Stomach smooth muscle (tissue), 2 donors: Measurements from ENCODE around the gene NDUFS6.
"Not testable (repeated sequence)": the region's sequence is repeated elsewhere in the genome, so short reads cannot be mapped to it uniquely, and the experiment has no call there.

ENCODE experiments used
- H3K27ac ChIP-seq: one replicate; pipeline ENCODE4 v1.7.0; 2013; ENCODE audit warnings: mild to moderate bottlenecking, low read length, inconsistent platforms
- H3K27me3 ChIP-seq, 2 donors: one replicate each; pipeline ENCODE4 v1.7.0; 2013; ENCODE audit warnings: low read length in 2 of 2; ENCODE audit not compliant: insufficient read depth in 2 of 2, control insufficient read depth in 1 of 2
- H3K36me3 ChIP-seq, 2 donors: one replicate each; pipeline ENCODE4 v1.7.0; 2013; ENCODE audit warnings: low read length in 2 of 2; ENCODE audit not compliant: control insufficient read depth in 2 of 2, insufficient read depth in 2 of 2
- H3K4me1 ChIP-seq: one replicate; pipeline ENCODE4 v1.7.0; 2013; ENCODE audit warnings: low read length; ENCODE audit not compliant: control insufficient read depth, insufficient read depth
- H3K4me3 ChIP-seq, 2 donors: one replicate each; pipeline ENCODE4 v1.7.0; 2013; ENCODE audit warnings: low read length in 2 of 2
- H3K9ac ChIP-seq, 2 donors: one replicate each; pipeline ENCODE4 v1.7.0; 2013; ENCODE audit warnings: low read length in 2 of 2, mild to moderate bottlenecking in 1 of 2
- H3K9me3 ChIP-seq, 2 donors: one replicate each; pipeline ENCODE4 v1.7.0; 2013; ENCODE audit warnings: low read length in 2 of 2; ENCODE audit not compliant: control insufficient read depth in 2 of 2
- donor health status: healthy.
- donor health status: Pancreatic carcinoma.

NDUFS6 gene

DNA sequence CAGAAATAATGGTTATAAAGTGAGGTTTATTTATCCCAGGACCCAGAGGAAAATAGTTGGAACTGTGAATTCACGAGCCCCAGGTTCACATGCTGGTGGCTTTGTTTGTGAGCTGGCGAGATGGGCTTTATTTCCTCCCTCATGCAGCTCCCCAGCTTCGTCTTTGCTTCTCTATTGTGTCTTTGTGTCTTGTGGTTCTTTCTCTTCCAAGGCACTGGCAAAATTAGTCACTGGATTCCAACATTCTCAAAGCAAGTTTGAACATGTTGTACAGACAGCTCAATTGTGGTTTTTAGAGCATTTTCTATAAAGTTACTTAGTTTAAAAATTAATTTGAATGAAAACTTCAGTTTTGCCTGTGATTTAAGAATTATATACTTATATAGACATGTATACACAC, 7.2 kb downstream of the NDUFS6 start:
- H3K9ac ChIP-seq: no peak overlapping the region
- H3K36me3 ChIP-seq: peaks cover 42 to 58% of the 10 kb centered on the region in 2 donors
- H3K27me3 ChIP-seq: no peaks in the 10 kb centered on the region
- no peak overlapping the region for H3K27ac ChIP-seq
- H3K4me1 ChIP-seq: peaks cover 2% of the 10 kb centered on the region
- H3K4me3 ChIP-seq: no peak overlapping the region
- H3K9me3 ChIP-seq: no peaks in the 10 kb centered on the region

DNA sequence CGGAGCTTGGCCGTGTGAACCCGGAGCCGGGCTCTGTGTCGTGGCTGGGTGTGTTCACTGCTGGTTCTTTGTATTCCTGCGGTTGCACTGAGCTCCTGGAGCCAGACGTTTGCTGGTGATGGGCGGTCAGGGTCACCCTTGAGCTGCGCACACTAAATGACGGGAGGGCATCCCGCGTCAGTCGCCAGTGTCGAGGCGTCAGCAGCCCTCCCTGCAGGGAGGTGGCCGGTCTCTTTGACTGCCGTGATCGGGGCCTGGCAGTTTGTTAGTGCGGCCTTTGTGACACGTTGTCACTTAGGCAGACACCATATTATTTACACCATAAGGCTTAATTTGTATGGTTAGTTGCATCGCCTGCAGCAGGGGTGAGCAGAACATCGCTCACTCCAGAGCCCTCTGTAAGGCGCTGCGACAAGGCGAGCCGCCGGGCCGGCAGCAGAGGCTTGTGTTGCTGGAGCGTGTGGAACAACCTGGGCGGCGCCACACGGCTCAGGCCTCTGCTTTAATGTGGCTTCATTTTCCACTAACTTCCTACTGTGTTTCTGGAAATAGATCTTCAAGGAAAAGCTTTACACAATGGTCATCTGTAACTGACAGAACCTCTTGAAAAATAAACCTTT, 8.3 kb downstream of the NDUFS6 start:
- Histone ChIP-seq H3K27me3 (no peaks in the 10 kb centered on the region), H3K4me1 (no peaks in the 10 kb centered on the region), H3K27ac (no peak overlapping the region), H3K9me3 (no peaks in the 10 kb centered on the region), H3K4me3 (no peak overlapping the region), H3K36me3 (peaks cover 43 to 60% of the 10 kb centered on the region in 2 donors), H3K9ac (no peak overlapping the region)

DNA sequence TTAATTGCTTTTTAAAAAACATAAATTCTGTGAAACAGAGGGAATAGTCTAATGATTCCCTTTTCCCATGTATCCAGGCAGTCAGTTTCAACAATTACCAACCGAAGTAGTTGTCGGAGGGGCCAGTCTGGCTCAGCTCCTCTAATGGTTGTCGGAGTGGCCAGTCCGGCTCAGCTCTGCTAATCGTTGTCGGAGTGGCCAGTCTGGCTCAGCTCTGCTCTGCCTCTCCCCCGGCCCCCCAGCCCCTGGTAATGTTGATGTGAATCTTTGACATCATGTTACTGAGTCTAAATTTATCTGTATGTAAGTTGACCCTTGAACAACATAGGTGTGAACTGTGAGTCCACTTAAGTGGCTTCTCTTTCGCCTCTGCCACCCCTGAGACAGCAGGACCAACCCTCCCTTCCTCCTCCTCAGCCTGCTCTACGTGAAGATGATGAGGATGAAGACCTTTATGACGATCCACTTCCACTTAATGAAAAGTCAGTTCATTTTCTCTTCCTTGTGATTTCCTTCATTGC, 9.4 kb downstream of the NDUFS6 start:
- no peaks in the 10 kb centered on the region for H3K27me3 ChIP-seq
- H3K9me3 ChIP-seq: no peaks in the 10 kb centered on the region
- H3K36me3 ChIP-seq: peaks cover 47 to 64% of the 10 kb centered on the region in 2 donors
- H3K9ac ChIP-seq: no peak overlapping the region
- H3K27ac ChIP-seq: no peak overlapping the region
- H3K4me1 ChIP-seq: no peaks in the 10 kb centered on the region
- H3K4me3 ChIP-seq: no peak overlapping the region

DNA sequence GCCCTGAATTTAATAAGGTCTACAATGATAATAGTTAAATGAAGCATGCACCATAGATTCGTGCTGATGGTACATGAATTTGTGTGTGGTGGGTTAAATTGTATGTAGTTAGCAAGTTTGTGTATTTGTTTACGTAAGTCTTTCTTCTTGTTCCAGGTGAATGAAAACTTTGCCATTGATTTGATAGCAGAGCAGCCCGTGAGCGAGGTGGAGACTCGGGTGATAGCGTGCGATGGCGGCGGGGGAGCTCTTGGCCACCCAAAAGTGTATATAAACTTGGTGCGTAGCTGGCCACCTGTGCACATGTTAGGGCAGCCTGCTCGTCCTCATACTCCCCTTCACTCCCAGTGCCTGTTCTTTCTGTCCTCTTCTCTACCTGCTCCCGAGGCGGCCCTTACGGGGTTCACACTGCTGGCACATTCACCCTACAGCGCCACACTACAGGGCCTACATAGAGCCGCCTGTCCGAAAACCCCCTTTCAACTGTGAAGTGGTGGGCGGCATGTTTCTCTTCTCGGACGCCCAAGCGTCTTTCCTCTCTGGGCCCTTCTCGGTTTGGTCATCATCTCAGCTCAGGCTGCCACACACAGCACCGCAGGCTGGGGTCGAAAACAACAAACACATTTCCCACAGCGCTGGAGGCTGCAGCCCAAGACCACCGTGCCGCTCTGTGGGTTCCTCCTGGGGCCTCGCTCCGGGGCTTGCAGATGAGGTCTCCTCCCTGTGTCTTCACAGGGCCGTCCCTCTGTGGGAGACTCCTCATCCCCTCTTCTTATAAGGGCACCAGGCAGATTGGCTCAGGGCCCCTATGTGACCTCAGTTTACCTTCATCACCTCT, 13.2 kb downstream of the NDUFS6 start:
- no peaks in the 10 kb centered on the region for H3K27me3 ChIP-seq
- H3K9ac ChIP-seq: no peak overlapping the region
- no peak overlapping the region for H3K27ac ChIP-seq
- no peaks in the 10 kb centered on the region for H3K4me1 ChIP-seq
- H3K9me3 ChIP-seq: no peaks in the 10 kb centered on the region
- H3K36me3 ChIP-seq: peaks cover 56 to 64% of the 10 kb centered on the region in 2 donors
- no peak overlapping the region for H3K4me3 ChIP-seq

DNA sequence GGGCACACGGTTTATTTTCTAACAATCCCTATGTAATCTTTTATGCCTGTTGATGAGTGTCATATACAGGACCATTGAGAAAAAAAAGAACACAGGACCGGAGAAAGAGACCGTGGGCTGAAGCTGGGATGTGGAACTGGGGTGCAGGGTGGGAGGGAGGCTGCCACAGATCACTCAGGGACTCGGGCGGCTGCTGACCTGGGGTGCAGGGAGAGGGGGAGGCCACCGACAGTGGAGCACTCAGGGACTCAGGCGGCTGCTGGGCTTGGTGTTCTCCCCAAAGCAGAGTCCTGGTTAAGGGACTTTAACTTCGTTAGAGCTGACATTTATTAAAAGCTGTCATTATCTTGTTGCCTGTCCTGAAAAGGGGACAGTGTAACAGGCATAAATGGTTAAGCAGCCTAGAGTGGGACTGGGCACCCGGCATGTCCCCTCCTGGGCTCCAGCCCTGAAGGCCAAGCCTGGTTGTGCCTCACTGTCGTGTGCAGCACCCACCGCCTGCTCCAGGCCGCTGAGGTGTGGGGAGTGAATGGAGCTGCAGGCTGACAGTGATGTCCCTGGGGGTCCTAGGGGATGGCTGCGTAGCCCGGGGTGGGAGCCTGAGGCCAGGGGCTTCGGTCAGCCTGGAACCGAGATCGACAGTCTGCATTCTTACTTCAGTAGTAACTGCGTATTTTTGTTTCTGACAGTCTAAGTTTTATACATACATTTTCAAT, 14.0 kb downstream of the NDUFS6 start:
- Histone ChIP-seq H3K4me1 (no peaks in the 10 kb centered on the region), H3K27ac (no peak overlapping the region), H3K36me3 (peaks cover 57 to 66% of the 10 kb centered on the region in 2 donors), H3K4me3 (no peak overlapping the region), H3K9me3 (no peaks in the 10 kb centered on the region), H3K27me3 (no peaks in the 10 kb centered on the region), H3K9ac (no peak overlapping the region)

DNA sequence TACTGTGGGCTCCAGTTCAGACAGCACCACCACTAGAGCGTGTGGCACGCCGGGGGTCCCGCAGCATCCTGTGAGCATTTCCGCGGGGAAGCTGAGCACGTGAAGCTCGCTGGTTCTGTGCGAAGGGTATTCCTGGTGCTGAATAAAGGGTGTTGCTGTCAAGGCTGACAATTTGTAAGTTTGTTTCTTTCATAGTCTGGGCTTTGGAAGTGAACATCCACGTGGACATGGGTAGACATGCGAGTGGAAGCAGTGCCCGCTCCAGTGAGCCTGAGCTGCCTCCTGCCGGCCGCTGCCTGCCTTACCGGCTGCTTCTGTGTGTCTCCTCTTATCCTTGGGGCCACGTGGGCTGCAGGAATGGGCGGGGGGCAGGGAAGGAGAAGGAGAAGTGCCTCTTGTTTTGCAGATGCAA, 14.7 kb downstream of the NDUFS6 start:
- no peaks in the 10 kb centered on the region for H3K9me3 ChIP-seq
- H3K9ac ChIP-seq: no peak overlapping the region
- H3K27ac ChIP-seq: no peak overlapping the region
- no peaks in the 10 kb centered on the region for H3K4me1 ChIP-seq
- peaks cover 55 to 66% of the 10 kb centered on the region in 2 donors for H3K36me3 ChIP-seq
- no peaks in the 10 kb centered on the region for H3K27me3 ChIP-seq
- H3K4me3 ChIP-seq: no peak overlapping the region

DNA sequence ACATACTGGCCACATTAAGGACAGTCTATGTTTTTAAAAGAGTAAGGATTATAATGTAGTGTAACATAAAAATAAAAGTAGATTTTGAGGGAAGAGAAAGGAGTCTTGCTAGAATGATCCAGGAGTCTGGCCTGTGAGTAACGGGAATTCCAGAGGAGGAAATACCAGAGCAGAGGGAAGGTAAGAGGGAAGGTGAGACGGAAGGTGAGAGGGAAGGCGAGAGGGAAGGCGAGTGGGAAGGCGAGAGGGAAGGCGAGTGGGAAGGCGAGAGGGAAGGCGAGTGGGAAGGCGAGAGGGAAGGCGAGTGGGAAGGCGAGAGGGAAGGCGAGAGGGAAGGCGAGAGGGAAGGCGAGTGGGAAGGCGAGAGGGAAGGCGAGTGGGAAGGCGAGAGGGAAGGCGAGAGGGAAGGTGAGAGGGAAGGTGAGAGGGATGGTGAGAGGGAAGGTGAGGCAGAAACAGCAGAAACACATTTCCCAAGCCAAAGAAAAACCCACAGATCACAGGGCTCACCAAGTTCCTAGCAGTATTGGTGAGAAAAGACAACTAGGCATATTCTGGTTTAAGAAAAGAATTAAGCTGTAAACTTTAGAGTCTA, 15.4 kb downstream of the NDUFS6 start:
- H3K4me3 ChIP-seq, H3K4me1 ChIP-seq, H3K9ac ChIP-seq, H3K9me3 ChIP-seq, H3K27ac ChIP-seq, H3K27me3 ChIP-seq: not testable (repeated sequence)
- peaks cover 61 to 69% of the 10 kb centered on the region in 2 donors for H3K36me3 ChIP-seq

DNA sequence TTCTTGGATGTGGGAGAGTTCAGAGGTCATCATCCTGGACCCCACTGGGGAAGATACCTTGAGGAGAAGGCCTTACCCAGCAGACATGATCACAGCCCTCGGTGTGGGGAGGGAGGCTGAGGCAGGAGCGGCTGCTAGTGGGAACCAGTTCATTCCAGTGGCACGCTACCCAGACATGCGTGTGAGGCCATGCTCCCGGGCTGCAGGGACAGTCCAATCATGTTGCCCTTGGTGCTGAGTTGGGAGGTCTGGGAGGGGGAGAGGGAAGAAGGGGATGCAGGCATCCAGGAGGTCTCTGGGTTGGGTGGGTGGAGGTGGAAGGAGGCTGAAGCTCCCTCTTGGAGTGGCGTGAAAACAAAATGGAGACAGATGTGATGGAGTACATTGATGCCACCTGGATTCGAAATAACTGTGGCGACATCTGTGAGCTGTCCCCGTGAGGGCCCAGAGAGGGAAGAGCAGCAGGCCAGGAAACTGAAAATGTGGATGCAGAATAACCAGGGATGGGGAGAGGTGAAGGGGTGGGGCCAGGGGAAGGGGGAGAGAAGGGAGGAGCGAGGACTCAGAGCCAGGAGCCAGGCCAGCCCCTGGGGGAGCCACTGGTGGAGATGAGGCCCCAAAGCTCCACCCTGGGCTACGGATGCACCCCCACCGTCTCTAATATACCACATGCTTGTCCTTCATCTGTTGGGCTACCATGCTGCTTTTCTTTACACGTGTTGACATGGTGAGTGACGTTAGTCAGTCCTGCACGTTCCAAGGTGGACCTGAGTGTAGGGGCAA, 16.2 kb downstream of the NDUFS6 start:
- Histone ChIP-seq H3K9ac (no peak overlapping the region), H3K27ac (no peak overlapping the region), H3K4me1 (no peaks in the 10 kb centered on the region), H3K36me3 (peaks cover 61 to 73% of the 10 kb centered on the region in 2 donors), H3K27me3 (no peaks in the 10 kb centered on the region), H3K4me3 (no peak overlapping the region), H3K9me3 (no peaks in the 10 kb centered on the region)

DNA sequence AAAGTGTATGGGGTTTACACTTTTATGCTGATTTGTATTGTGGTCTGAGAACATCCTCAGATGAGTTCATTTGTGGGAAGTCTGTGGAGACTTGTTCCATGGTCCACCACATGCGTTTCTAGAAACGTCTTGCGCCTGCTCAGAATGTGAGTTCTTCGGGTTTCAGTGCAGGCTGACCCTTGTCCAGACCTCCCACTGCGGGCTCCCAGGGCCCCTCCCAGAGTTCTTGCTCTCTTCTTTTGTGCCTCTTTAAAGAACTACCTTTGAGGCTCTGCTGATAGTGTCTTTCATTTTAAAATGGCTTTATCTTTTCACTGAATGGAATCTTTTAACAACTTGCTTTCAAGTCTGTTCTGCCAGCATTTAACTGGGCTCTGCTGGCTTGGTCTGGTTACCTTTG, 17.6 kb downstream of the NDUFS6 start:
- Histone ChIP-seq H3K36me3 (peaks cover 57 to 71% of the 10 kb centered on the region in 2 donors), H3K27ac (no peak overlapping the region)

DNA sequence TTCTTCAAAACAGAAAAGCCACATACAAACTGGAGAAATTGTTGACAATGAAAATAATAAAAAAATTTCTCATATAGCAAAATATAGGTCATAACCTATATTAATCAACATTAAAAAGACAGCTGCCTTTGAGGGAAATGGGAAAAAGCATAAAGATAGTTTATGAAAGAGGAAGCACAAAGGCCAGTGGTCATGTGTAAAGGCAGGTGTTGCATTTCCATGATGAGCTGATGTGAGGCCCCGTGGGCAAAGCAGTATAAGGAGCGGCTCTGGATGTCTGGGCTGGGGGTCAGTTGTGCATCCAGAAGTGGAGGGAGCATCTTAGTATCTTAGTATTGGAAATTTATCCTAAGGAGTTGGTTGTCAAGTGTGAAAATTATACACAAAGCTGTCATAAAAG, 18.3 kb downstream of the NDUFS6 start:
- Histone ChIP-seq H3K9ac (no peak overlapping the region), H3K4me3 (no peak overlapping the region), H3K27ac (no peak overlapping the region), H3K36me3 (peaks cover 50 to 69% of the 10 kb centered on the region in 2 donors), H3K27me3 (no peaks in the 10 kb centered on the region), H3K9me3 (no peaks in the 10 kb centered on the region), H3K4me1 (no peaks in the 10 kb centered on the region)

More for the DNA sequence above, 17.6 kb downstream of the NDUFS6 start:
- Histone ChIP-seq H3K4me1 (no peaks in the 10 kb centered on the region), H3K27me3 (no peaks in the 10 kb centered on the region), H3K4me3 (no peak overlapping the region), H3K9ac (no peak overlapping the region), H3K9me3 (no peaks in the 10 kb centered on the region)
